H1 (cell line): ENCODE measurements around the gene NEO1. TPM values are rescaled to one million over a fixed set of nuclear protein-coding genes. Genes with fewer than 3 reads are reported as not detected.

Source experiments
- CHD1 ChIP-seq: IDR thresholded peaks from 2 replicates; pipeline ENCODE4 v1.6.1; 2012; ENCODE audit warnings: low read depth, low read length, improper control_type of control experiment
- TCF12 ChIP-seq: IDR thresholded peaks from 2 replicates; pipeline ENCODE4 v1.6.1; 2011; ENCODE audit warnings: low read depth, mild to moderate bottlenecking, low read length
- USF2 ChIP-seq: IDR thresholded peaks from 2 replicates; pipeline ENCODE4 v1.6.1; 2011; ENCODE audit warnings: low read length, improper control_type of control experiment
- polyA plus RNA-seq, 7 experiments: library from polyadenylated mRNA; depleted of rRNA in 3 of 7; stranded (reverse) in 5 of 7; unstranded in 2 of 7; fragments of >200 nt in 5 of 7; fragments of 200-250 nt in 2 of 7; gene quantifications; 1 replicate in 5 of 7; 2 replicates in 1 of 7; 4 replicates in 1 of 7; pipeline versions ENCODE4 v1.2.1 to v1.2.3, GENCODE V29; 2011 to 2013; ENCODE audit warnings: missing spikeins in 2 of 7, mixed read lengths in 2 of 7
- total RNA-seq: library from RNA; stranded (reverse); fragmentation: NEBNext Ultra II Directional; extraction: Animal tissue kit (Norgen Biotek cat#: 25700); gene quantifications from 2 replicates; pipeline ENCODE4 v1.2.1, GENCODE V29; 2021

NEO1 gene
- total and polyA plus RNA-seq, 2 of the 8 experiments (the other 6 are each of a cell fraction or from before 2014, with no cell fraction given) = 36.0 to 51.0 TPM

DNA sequence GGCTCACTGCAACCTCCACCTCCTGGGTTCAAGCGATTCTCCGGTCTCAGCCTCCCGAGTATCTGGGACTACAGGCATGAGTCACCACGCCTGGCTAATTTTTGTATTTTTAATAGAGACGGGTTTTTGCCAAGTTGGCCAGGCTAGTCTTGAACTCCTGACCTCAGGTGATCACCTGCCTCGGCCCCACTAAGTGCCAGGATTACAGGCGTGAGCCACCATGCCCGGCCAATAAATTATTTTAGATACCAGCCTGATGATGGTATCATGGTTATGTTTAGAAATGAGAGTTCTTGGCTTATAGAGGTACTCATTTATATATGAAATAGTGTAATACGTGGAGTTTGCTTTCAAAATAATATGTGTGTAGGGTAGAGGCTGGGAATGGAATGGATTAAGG is 119.4 kb downstream of the NEO1 start (continued):
- TF ChIP-seq USF2 (no peak), TCF12 (no peak), CHD1 (no peak)
